Gastrocnemius medialis (tissue), 4 donors: ENCODE measurements around the gene PHKA1.

Experiments used
- CTCF ChIP-seq, 5 experiments: fragments of 450-650 bp in 3 of 5; fragments of 200-600 bp in 2 of 5; sonication (generic) in 2 of 5; IDR thresholded peaks in 4 of 5; conservative IDR thresholded peaks in 1 of 5; 1 replicate in 4 of 5; 2 replicates in 1 of 5; pipeline ENCODE4 v1.5.1; 2016 to 2019; ENCODE audit warnings: antibody characterized with exemption in 5 of 5, mild to moderate bottlenecking in 3 of 5, moderate library complexity in 3 of 5
- POLR2A ChIP-seq, 2 donors: fragments of 450-650 bp; IDR thresholded peaks; one replicate each; pipeline ENCODE4 v1.6.1; 2017; ENCODE audit warnings: antibody characterized with exemption in 2 of 2, mild to moderate bottlenecking in 2 of 2, moderate library complexity in 2 of 2

GRCh38 chrX:72641611-72642010 is 72.5 kb downstream of the PHKA1 start:
- TF ChIP-seq CTCF (IDR thresholded peaks at IDR 0.05 in 4 of 5, conservative IDR thresholded peaks at IDR 0.05 in 1 of 5) (no peak), POLR2A (IDR thresholded peaks at IDR 0.05) (no peak)
